Left cardiac atrium (tissue), 4 donors: Measurements from ENCODE around the gene ACTN1. TPM values are rescaled to one million over a fixed set of nuclear protein-coding genes. Genes with fewer than 3 reads are reported as not detected.

Experiments used
- ATAC-seq, 2 donors: fragments of 200-7000 bp; cut with Tn5 transposase; one replicate each; pipeline ENCODE4 v1.9.1; 2020; ENCODE audit warnings: mild to moderate bottlenecking in 2 of 2, moderate library complexity in 2 of 2
- DNase-seq: peaks from one replicate; pipeline ENCODE4 v3.0.0-alpha.2; 2020
- intact Hi-C, 2 donors: fragments of 100-400 bp; cut with DNase I; formaldehyde crosslinking; loops; one replicate each; pipeline versions ENCODE4 v1.14.1 to v1.15.1; 2022 to 2023
- total RNA-seq, 2 donors: library from RNA; stranded (reverse); fragmentation: NEBNext Ultra II Directional; extraction: Animal tissue kit (Norgen Biotek cat#: 25700); gene quantifications; one replicate each; pipeline ENCODE4 v1.2.1, GENCODE V29; 2021
- donor health status: DM: no; HTN: yes; CAD: no.
- donor health status: DM: no; HTN: yes; CAD: no; lungs with severe emphysema.
- donor health status: DM: yes; HTN: yes; CAD: no.
- donor health status: Dilated cardiomyopathy.

Gene ACTN1
- total RNA-seq, 2 donors from 2014 or later: 160 to 319 TPM

- ATAC-seq (no peak), DNase-seq (no peak)
- intact Hi-C loops: no loop called here
These were observed 143.0 kb downstream of the ACTN1 start for GRCh38 chr14:68836082-68836481.

DNA sequence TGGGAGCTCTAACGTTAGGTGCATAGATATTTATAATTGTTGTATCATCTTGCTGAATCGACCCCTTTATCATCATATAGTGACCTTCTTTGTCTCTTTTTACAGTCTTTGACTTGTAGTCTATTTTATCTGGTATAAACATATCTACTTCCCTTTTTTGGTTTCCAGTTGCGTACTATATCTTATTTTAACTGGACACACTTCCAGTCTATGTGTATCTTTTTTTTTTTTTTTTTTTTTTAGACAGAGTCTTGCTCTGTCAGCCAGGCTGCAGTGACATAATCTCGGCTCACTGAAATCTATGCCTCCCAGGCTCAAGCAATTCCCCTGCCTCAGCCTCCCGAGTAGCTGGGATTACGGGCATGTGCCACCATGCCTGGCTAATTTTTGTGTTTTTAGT is 144.3 kb downstream of the ACTN1 start:
- ATAC-seq: no peak
- intact Hi-C loops: no loop called here
- no peak for DNase-seq

DNA sequence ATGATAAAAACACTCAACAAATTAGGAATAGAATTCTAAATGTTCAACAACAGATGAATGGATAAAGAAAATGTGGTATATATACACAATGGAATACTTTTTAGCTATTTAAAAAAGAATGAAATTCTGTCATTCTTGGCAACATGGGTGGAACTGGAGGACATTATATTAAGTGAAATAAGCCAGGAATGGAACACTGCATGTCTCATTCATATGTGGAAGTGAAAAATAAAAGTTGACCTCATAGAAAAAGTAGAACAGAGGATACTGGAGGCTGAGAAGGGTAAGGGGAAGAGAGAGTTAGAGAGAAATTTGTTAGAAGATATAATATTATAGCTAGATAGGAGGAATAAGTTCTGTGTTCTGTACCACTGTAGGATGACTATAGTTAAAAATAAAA is 150.4 kb downstream of the ACTN1 start:
- DNase-seq (no peak), ATAC-seq (no peak)
- intact Hi-C loops: no loop called here

DNA sequence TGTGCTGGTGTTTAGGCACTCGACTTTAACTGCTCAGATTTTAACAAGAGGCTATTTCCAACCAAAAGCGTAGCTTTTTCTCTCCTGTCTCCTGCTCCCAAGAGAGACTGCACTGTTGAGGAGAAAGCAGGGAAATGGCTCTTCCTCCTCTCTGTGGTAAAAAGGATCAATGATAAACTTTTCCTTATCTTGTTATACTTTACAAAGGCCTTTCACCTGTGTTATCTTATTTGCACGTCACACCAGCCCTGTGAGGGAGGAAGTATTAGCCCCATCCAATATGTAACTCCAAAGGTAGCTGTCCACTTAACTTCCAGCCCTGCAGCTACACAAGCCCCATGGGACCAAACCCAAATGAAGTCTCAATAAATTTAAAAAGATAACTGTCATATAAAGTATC is 153.4 kb downstream of the ACTN1 start:
- no peak for DNase-seq
- ATAC-seq: no peak
- intact Hi-C loops: no loop called here

DNA sequence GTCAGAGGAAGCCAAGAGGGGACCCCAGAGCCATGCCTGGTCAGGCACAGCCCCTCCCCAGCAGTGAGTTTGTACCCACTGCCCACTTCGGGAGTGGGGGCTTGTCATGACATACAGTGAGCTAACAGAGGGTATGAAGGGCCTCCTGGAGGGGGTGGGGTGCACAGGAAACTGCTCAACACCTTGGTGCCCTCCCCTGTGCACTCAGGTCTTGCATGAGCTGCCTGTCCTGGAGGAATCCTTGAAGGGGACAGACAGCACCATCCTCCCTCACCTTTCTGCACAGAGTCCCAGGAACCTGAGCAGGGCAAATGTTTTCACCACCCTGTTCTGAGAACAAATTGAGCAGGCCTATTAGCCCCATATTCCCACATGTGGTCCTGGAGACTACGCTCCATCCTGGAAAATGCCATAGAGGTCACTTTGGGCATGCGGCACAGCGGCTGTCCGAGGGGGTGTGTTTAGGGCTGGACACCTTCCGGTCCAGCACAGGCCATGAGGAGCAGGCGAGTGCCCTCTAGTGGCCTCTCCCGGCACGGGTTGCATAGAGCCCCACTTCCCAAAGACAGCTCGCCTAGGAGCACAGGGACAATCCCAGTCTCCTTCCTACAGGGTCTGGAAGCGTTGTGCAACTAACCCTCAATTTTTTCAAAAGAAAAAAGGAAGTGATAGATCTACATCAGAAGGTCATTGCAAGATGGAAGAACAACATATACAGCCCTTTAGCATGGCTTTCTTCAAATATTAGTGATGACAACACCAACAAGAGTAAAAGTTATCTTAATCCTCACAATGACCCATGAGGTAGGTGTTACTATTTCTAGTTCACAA is 154.4 kb downstream of the ACTN1 start:
- DNase-seq: peak; percentile 89
- peak; percentile 93 to 97 for ATAC-seq
- intact Hi-C loops: loop anchor here in 1 of 2 donors (5.0 kb wide), 1 partner anchor 882 kb away; no protein-coding TSS in a partner anchor

DNA sequence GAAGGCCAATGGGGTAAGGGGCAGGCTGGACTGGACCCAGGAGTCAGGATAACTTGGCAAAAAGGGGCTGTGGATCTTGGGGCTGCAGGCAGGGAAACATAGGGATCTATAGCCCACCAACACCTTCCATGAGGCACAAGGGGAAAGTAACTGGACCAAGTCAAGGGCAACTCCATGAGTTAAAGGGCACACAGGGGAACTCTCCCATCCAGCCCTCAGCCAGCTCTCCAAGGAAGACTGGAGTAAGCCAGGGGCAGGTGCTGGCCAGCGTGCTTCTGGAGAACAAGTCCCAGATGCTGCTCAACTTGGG is 154.9 kb downstream of the ACTN1 start:
- intact Hi-C loops: loop anchor here in 1 of 2 donors (5.0 kb wide), 1 partner anchor 882 kb away; no protein-coding TSS in a partner anchor
- DNase-seq (no peak), ATAC-seq (no peak)

Other genes with a start within 250 kb of the ACTN1 start
- gene ZFP36L1, start 186.2 kb downstream of the ACTN1 start, total RNA-seq: 100 to 1,000 TPM in 1 of 2 donors, 10 to 100 TPM in 1; 89.6 to 105 TPM
- 10 to 100 TPM; 43.8 to 49.4 TPM for gene DCAF5, start 173.8 kb upstream of the ACTN1 start, total RNA-seq
- gene EXD2, start 212.2 kb upstream of the ACTN1 start, total RNA-seq: 10 to 100 TPM; 15.8 to 17.1 TPM